HG03139 (cell line): Measurements from ENCODE around the gene OTX1.
"Not testable (repeated sequence)": the region's sequence is repeated elsewhere in the genome, so short reads cannot be mapped to it uniquely, and the experiment has no call there.

Experiments
- ATAC-seq: cut with Tn5 transposase; IDR thresholded peaks from one replicate; pipeline ENCODE4 v1.9.1; 2021; ENCODE audit not compliant: unreplicated experiment

Gene OTX1

DNA sequence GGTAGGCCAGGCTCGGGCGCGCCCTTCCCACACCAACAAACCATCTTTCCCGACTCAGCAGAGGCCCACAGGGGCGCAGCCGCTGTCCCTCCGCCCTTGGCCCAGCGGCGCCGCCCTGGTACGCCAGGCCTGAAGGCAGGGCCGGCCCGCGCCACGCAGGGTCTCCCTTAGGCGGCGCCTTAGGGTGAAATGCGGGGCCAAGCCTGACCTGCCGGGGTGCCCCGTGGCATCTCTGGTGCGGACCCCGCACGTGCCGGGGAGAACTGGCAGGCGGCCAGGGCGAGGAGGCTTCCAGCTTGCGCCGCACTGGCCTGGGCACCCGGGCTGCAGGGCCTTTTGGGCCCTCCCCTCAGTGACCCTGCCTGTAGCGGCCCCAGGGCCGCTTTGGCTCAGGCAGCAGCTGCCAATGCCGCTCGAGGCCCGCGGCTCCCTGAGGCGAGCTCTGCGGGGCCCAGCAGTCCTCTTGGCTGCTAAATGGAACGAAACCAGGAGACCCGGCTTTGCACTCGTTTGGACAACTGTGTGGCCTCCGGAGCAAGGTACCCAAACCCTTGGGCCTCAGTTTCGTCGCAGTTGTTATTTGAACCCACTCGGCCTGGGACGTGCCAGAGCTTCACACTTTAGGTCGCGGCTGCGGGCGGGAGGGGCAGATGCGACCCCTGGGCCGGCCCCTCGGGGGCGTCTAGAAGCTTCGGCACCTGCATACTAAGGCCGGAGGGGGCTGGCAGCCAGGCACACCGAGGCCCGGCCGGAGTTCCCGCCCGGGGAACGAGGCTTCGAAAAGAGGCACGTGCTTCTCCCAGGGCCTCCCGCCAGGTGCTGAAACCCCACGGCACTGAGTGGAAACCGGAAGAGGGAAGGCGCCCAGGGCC lies 8.5 kb downstream of the OTX1 start:
- ATAC-seq = no peak

DNA sequence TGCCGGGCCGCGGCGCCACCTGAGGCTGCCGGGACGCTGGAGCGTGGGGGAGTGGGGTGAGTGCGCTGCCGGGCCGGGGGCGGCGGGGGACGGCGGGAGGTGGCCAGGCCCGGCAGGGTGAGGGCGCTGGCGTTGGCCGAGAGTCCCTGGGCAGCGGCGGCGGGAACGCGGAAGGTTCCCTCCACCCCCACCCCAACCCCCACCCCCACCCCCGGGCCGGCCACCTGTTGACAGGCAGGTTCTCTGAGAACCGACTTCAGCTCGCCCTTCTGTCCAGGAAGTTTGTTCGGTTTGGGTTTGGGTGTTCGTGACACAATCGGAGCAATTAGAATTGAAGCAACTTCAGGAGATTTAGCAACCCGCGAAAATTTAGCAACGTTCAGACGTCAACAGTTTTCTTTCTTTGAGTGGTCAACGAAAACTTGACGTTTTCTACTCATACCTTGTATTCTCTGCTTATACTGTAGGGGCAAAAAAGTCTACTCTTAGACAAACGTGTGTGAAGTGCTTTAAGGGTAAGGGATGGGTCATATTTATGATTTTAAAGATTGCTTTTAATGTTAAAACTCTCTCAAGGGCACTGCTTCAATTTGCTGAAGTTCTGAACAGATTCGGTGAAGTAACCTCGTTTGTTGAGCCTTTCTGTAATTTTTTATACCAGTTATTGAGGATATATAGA lies 9.3 kb downstream of the OTX1 start:
- ATAC-seq = no peak

GRCh38 chr2:63060472-63060991 lies 9.9 kb downstream of the OTX1 start:
- ATAC-seq = no peak

GRCh38 chr2:63064197-63064596 lies 13.6 kb downstream of the OTX1 start:
- no peak for ATAC-seq

GRCh38 chr2:63064661-63065060 lies 14.0 kb downstream of the OTX1 start:
- no peak for ATAC-seq

DNA sequence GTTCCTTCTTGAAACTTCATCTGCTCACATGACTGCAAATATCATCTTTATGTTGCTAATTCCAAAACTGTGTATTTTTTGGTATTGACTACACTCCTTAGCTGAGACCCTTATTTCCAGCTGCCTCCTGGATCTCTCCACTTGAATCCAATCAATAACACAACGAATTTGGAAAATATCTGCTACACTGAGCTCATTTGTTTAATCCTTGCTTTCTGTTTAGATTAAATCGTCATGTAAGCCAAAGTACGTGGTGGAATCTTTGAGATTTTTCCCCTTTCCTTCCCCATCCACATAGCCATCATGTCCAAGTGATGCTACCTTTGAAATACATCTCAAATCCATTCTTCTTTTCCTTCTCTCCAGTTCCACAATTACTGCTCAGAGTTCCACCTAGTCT lies 15.6 kb downstream of the OTX1 start:
- ATAC-seq = no peak

DNA sequence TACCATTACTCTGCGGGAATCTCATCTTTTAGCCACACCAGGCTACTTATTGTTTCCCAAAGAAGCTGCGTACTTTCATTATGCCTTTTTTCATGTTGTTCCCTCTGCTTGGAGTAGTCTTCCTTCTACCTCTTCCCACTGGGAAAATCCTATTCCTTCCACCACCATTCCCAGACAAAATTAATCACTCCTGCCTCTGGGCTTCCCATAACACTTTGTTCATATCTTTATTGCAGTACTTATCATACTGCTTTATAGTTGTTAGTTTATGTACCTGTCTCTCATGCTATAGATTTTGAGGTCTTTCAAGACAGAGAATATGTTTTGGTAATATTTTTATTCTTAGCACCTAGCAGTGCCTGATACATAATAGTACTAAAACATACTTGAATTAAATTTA lies 16.2 kb downstream of the OTX1 start:
- ATAC-seq = no peak

- no peak for ATAC-seq
These were observed 21.0 kb downstream of the OTX1 start for GRCh38 chr2:63071664-63072063.

DNA sequence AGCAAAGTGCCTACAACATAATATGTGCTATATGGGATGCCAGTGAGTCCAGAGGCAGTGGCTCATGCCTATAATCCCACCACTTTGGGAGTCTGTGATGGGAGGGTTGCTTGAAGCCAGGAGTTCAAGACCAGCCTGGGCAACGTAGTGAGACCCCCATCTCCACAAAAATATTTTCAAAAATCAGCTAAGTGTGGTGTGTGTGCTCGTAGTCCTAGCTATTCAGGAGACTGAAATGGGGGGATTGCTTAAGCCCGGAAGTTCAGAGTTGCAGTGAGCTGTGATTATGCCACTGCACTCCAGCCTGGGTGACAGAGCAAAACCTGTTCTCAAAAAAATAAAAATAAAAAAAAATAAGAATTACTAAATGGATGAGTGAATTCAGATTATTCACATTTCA lies 23.4 kb downstream of the OTX1 start:
- ATAC-seq = no peak

- ATAC-seq = not testable (repeated sequence)
These were observed 23.8 kb downstream of the OTX1 start for GRCh38 chr2:63074399-63074798.

DNA sequence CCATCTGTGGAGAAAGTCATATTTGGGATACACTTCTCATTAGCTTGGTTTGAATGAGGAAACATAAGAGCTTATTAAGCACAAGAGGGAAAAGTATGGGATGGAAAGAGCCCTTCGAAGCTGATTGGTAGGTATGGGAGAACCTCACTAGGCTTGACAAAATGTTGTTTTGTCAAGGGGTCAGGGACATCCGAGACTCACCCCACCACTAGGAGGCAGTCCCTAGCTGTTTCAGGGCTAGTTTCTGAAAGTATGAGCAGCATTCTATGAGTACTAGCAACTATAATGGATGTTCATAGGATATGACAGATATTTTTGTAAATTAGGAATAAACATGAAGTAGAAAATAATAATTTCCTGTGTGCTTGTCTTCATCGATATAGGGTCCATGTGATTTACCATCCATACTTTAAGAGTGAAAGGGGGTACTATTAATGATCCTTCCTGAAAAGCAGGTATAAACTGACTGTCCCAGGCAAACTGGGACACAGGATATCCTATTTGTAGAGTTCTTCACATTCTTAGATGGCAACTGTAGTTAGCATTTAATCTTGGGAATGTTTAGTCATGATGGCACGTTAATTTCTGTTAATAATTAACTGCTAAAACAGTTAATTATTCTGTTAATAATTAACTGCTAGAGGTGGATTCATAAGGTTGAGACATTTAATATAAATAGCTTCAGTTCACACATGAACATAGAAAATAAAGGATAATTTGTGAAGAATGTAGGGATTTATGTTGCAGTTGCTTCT lies 28.4 kb downstream of the OTX1 start:
- no peak for ATAC-seq

DNA sequence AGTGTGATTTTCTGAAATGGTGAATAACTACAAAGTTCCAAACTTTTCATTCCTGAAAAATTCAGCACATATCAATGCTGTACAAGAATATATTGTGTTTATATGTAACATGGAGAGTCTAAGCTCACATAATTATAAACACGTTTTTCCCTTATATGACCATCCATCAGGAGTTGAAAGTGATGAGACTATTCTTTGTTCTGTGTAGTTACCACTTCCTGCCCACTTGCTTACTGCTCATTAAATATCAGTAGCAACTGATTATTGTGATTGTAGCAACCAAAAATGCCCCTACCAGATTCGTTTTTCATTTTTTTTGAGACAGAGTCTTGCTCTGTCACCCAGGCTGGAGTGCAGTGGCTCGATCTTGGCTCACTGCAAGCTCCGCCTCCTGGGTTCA lies 30.8 kb downstream of the OTX1 start:
- ATAC-seq = no peak

- ATAC-seq = no peak
These were observed 36.1 kb downstream of the OTX1 start for GRCh38 chr2:63086687-63087086.

- ATAC-seq = no peak
These were observed 41.8 kb downstream of the OTX1 start for GRCh38 chr2:63092401-63092800.

GRCh38 chr2:63092857-63093256 lies 42.2 kb downstream of the OTX1 start:
- no peak for ATAC-seq

DNA sequence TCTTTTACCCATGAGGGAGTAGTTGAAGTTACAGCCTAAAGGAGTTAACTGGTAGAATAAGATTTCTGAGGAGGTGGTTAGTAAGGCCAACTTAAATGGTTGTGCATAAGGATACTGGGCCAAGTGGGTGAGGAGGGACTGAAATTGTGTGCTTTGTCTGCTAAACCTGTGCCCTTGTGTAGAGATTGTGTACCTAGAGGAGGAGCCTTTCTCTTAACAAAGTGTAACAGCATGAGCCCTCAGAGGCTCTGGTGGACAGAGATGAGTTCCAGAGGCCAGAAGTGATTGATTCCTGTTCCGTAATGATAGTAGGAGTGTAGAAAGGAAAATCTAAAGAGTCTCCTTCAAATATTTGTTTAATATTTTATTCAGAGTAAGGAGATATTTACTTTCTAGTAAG lies 42.9 kb downstream of the OTX1 start:
- ATAC-seq = no peak

DNA sequence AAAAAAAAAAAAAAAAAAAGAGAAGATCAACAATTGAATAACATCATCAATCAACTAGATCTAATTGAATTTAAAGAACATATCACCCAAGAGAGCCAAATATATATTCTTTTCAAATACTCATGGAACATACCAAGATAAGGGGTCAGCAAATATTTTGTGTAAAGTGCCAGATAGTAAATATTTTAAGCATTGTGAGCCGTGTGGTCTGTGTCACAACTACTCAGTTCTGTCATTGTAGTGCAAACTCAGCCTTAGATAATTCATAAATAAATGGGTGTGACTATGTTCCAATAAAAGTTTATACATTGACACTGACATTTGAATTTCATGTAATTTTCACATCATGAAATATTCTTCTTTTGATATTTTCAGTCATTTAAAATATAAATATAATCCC lies 45.9 kb downstream of the OTX1 start:
- ATAC-seq = no peak

DNA sequence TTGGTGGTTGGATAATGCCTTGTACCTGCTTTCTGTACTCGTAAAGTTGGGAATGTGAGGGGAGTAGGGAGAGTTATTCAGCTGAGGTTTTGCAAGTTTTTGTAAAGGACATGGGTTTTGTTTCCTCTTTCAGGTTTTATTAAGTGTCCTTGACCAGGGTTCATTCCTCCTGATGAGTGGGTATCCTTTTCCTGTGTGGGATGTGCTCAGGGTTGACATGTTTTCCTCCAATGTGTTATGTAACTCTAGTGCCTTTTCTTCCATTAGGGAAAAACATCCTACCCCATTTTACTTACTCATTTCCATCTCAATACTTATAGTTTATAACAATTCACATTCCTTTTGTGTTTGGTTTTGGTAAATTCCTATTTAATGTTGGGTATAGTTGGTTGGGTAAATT lies 48.4 kb downstream of the OTX1 start:
- ATAC-seq = no peak

DNA sequence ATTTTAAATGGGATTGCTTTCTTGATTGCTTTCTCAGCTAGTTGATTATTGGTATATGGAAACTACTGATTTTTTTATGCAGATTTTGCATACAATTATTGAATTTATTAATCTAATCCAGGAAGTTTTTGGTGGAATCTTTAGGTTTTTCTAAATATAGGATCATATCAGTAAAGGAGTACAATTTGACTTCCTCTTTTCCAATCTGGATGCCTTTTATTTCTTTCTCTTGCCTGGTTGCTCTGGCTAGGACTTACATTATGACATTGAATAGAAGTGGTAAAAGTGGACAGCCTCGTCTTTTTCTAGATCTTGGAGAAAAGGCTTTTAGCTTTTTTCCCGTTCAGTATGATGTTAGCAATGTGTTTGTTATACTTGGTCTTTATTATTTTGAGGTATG lies 51.3 kb downstream of the OTX1 start:
- no peak for ATAC-seq

DNA sequence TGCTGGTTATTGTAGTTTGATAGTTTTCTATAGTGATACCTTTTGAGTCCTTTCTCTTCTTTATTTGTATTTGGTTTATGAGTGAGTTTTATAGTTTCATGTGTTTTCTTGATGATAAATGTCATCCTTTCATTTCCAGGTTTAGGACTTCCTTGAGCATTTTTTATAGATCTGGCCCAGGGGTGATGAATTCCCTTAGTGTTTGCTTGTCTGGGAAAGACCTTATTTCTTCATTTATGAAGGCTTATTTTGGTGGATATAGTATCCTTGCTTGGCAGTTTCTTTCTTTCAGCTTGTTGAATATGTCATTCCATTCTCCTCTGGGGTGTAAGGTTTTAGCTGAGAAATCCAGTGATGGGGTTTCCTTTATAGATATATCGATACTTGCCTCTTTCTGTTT lies 53.9 kb downstream of the OTX1 start:
- ATAC-seq = no peak
